T1000 (cell line): ENCODE measurements around the gene AMIGO3.
A peak's percentile ranks its signal among the peaks of the same experiment; 100 is the strongest.

ENCODE experiments used
- DNase-seq: peaks from one replicate; lab custom pipeline; 2025; ENCODE audit warnings: mixed read lengths; lab: John Stamatoyannopoulos, UW

AMIGO3 gene

GRCh38 chr3:49724586-49724985, 5.1 kb upstream of the AMIGO3 start:
- DNase-seq = no peak

- DNase-seq = peak; percentile 97
Measured at GRCh38 chr3:49723628-49724551, 4.4 kb upstream of the AMIGO3 start, which contains the start of gene GMPPB. Gene GMPPB, minus strand, starts transcription at chr3:49723951. Its CDS starts 225 bp downstream, at chr3:49723726.

GRCh38 chr3:49723296-49723627, 3.8 kb upstream of the AMIGO3 start:
- no peak for DNase-seq

GRCh38 chr3:49722896-49723295, 3.4 kb upstream of the AMIGO3 start:
- DNase-seq = no peak

- no peak for DNase-seq
Measured at GRCh38 chr3:49721896-49722781, 2.7 kb upstream of the AMIGO3 start.

- no peak for DNase-seq
Measured at GRCh38 chr3:49721596-49721895, 2.1 kb upstream of the AMIGO3 start.

- no peak for DNase-seq
Measured at GRCh38 chr3:49720855-49721595, 1.5 kb upstream of the AMIGO3 start.

- no peak for DNase-seq
Measured at GRCh38 chr3:49718858-49719213, 648 bp downstream of the AMIGO3 start.

GRCh38 chr3:49717959-49718857, 1.3 kb downstream of the AMIGO3 start:
- DNase-seq = no peak

- no peak for DNase-seq
Measured at GRCh38 chr3:49717211-49717958, 2.1 kb downstream of the AMIGO3 start.

GRCh38 chr3:49716691-49717210, 2.7 kb downstream of the AMIGO3 start:
- no peak for DNase-seq

GRCh38 chr3:49716169-49716568, 3.3 kb downstream of the AMIGO3 start:
- DNase-seq = no peak

- DNase-seq = no peak
Measured at GRCh38 chr3:49715611-49716121, 3.8 kb downstream of the AMIGO3 start.

- no peak for DNase-seq
Measured at GRCh38 chr3:49714728-49715550, 4.5 kb downstream of the AMIGO3 start.

GRCh38 chr3:49713336-49714105, 6.0 kb downstream of the AMIGO3 start:
- DNase-seq = no peak

GRCh38 chr3:49712631-49713317, 6.7 kb downstream of the AMIGO3 start:
- DNase-seq = no peak

GRCh38 chr3:49712166-49712565, 7.3 kb downstream of the AMIGO3 start:
- DNase-seq = no peak

- DNase-seq = no peak
Measured at GRCh38 chr3:49711489-49711888, 8.0 kb downstream of the AMIGO3 start.
